ENCODE data around the gene SVOP.
"Not testable (repeated sequence)": the region's sequence is repeated elsewhere in the genome, so short reads cannot be mapped to it uniquely, and the experiment has no call there.

The SVOP gene

GRCh38 chr12:108884116-108885012, 136.5 kb downstream of the SVOP start:
- peak; percentile 73 for DNase-seq (ENCODE audit: low spot score)

GRCh38 chr12:108881953-108882352, 138.9 kb downstream of the SVOP start:
- DNase-seq (ENCODE audit: low spot score), result no peak

- no peak for DNase-seq (ENCODE audit: low spot score)
These were observed 141.1 kb downstream of the SVOP start, which contains the start of gene DAO for GRCh38 chr12:108879615-108880254. DAO (plus strand) TSS chr12:108880092; CDS start chr12:108885007, 4,915 bp downstream.

GRCh38 chr12:108876550-108876949, 144.3 kb downstream of the SVOP start:
- DNase-seq (ENCODE audit: low spot score), result no peak

GRCh38 chr12:108875682-108876361, 145.0 kb downstream of the SVOP start:
- DNase-seq (ENCODE audit: low spot score), result no peak

- no peak for DNase-seq (ENCODE audit: low spot score)
These were observed 145.6 kb downstream of the SVOP start for GRCh38 chr12:108875280-108875679.

- no peak for DNase-seq (ENCODE audit: low spot score)
These were observed 152.1 kb downstream of the SVOP start for GRCh38 chr12:108868781-108869180.

GRCh38 chr12:108866083-108866482, 154.8 kb downstream of the SVOP start:
- DNase-seq (ENCODE audit: low spot score), result not testable (repeated sequence)

GRCh38 chr12:108865169-108865568, 155.7 kb downstream of the SVOP start:
- no peak for DNase-seq (ENCODE audit: low spot score)

GRCh38 chr12:108862588-108862959, 158.3 kb downstream of the SVOP start:
- DNase-seq (ENCODE audit: low spot score), result no peak

- DNase-seq (ENCODE audit: low spot score), result no peak
These were observed 158.8 kb downstream of the SVOP start for GRCh38 chr12:108861878-108862587.

GRCh38 chr12:108860443-108860842, 160.4 kb downstream of the SVOP start:
- DNase-seq (ENCODE audit: low spot score), result no peak

- no peak for DNase-seq (ENCODE audit: low spot score)
These were observed 161.0 kb downstream of the SVOP start for GRCh38 chr12:108859923-108860291.

- DNase-seq (ENCODE audit: low spot score), result not testable (repeated sequence)
These were observed 161.5 kb downstream of the SVOP start for GRCh38 chr12:108859141-108859922.

- DNase-seq (ENCODE audit: low spot score), result no peak
These were observed 162.4 kb downstream of the SVOP start for GRCh38 chr12:108858311-108859074.

Measured in iPS-NIHi11 (cell line).